ENCODE data around the gene APCDD1. TPM values are rescaled to one million over a fixed set of nuclear protein-coding genes. Genes with fewer than 3 reads are reported as not detected.

APCDD1 gene
- total RNA-seq, 1 donor from 2014 or later = 1.9 TPM

GRCh38 chr18:10522574-10522973, 68.1 kb downstream of the APCDD1 start:
- Histone ChIP-seq H3K4me3 (no peak overlapping the region), H4K20me1 (ENCODE audit: low read depth) (peaks cover 4% of the 10 kb centered on the region), H3F3A (ENCODE audit: low read depth) (peaks cover 9% of the 10 kb centered on the region), H3K9me3 (ENCODE audit: low read depth) (no peaks in the 10 kb centered on the region), H3K79me2 (ENCODE audit: low read depth) (peaks cover 14% of the 10 kb centered on the region), H3K27ac (no peak overlapping the region), H3K4me1 (peaks cover 5% of the 10 kb centered on the region), H3K27me3 (peaks cover 5% of the 10 kb centered on the region), H2AFZ (replicated peaks) (no peak overlapping the region), H3K9ac (no peak overlapping the region), H3K36me3 (no peaks in the 10 kb centered on the region), H3K4me2 (no peak overlapping the region)
- Mint-ChIP-seq H3K4me1 (peaks cover 47% of the 10 kb centered on the region), H3K27me3 (ENCODE audit: insufficient read depth, low read depth) (peaks cover 3% of the 10 kb centered on the region), H3K27ac (no peak overlapping the region), H3K36me3 (peaks cover 4% of the 10 kb centered on the region), H3K4me3 (no peak overlapping the region), H3K9me3 (peaks cover 3% of the 10 kb centered on the region)
- TF ChIP-seq EZH2 (IDR thresholded peaks at IDR 0.05) (no peak), EZH2phosphoT487 (IDR thresholded peaks at IDR 0.05) (no peak), CTCF (IDR thresholded peaks at IDR 0.05) (no peak)
- DNase-seq (ENCODE audit: low spot score) = no peak

GRCh38 chr18:10523544-10523943, 69.1 kb downstream of the APCDD1 start:
- Histone ChIP-seq H3K27ac (no peak overlapping the region), H3K4me3 (no peak overlapping the region), H3K9me3 (ENCODE audit: low read depth) (no peaks in the 10 kb centered on the region), H4K20me1 (ENCODE audit: low read depth) (peaks cover 6% of the 10 kb centered on the region), H3F3A (ENCODE audit: low read depth) (peaks cover 9% of the 10 kb centered on the region), H3K4me2 (no peak overlapping the region), H3K36me3 (no peaks in the 10 kb centered on the region), H3K79me2 (ENCODE audit: low read depth) (peaks cover 23% of the 10 kb centered on the region), H3K4me1 (peaks cover 5% of the 10 kb centered on the region), H3K27me3 (peaks cover 5% of the 10 kb centered on the region), H2AFZ (replicated peaks) (no peak overlapping the region), H3K9ac (no peak overlapping the region)
- H3K4me1 Mint-ChIP-seq = peaks cover 44% of the 10 kb centered on the region
- H3K27ac Mint-ChIP-seq = no peak overlapping the region
- H3K27me3 Mint-ChIP-seq (ENCODE audit: insufficient read depth, low read depth) = peaks cover 3% of the 10 kb centered on the region
- H3K4me3 Mint-ChIP-seq = no peak overlapping the region
- peaks cover 3% of the 10 kb centered on the region for H3K36me3 Mint-ChIP-seq
- H3K9me3 Mint-ChIP-seq = no peaks in the 10 kb centered on the region
- no peak for DNase-seq (ENCODE audit: low spot score)
- no peak for TF ChIP-seq EZH2phosphoT487 (IDR thresholded peaks at IDR 0.05)
- no peak for TF ChIP-seq EZH2 (IDR thresholded peaks at IDR 0.05)
- no peak for TF ChIP-seq CTCF (IDR thresholded peaks at IDR 0.05)

- Histone ChIP-seq H3K9me3 (ENCODE audit: low read depth) (no peaks in the 10 kb centered on the region), H3K4me1 (peaks cover 5% of the 10 kb centered on the region), H4K20me1 (ENCODE audit: low read depth) (peaks cover 17% of the 10 kb centered on the region), H3K27me3 (peaks cover 5% of the 10 kb centered on the region), H3K4me2 (no peak overlapping the region), H3K9ac (no peak overlapping the region), H3K27ac (no peak overlapping the region), H2AFZ (replicated peaks) (peak overlapping the region; percentile 74), H3F3A (ENCODE audit: low read depth) (peaks cover 9% of the 10 kb centered on the region), H3K79me2 (ENCODE audit: low read depth) (peaks cover 35% of the 10 kb centered on the region), H3K4me3 (no peak overlapping the region), H3K36me3 (no peaks in the 10 kb centered on the region)
- H3K9me3 Mint-ChIP-seq = no peaks in the 10 kb centered on the region
- peaks cover 3% of the 10 kb centered on the region for H3K27me3 Mint-ChIP-seq (ENCODE audit: insufficient read depth, low read depth)
- H3K36me3 Mint-ChIP-seq = peaks cover 3% of the 10 kb centered on the region
- no peak overlapping the region for H3K27ac Mint-ChIP-seq
- peaks cover 36% of the 10 kb centered on the region for H3K4me1 Mint-ChIP-seq
- H3K4me3 Mint-ChIP-seq = peak overlapping the region; percentile 97
- DNase-seq (ENCODE audit: low spot score) = no peak
- TF ChIP-seq CTCF (IDR thresholded peaks at IDR 0.05) (no peak), EZH2phosphoT487 (IDR thresholded peaks at IDR 0.05) (no peak), EZH2 (IDR thresholded peaks at IDR 0.05) (no peak)
These were observed 70.3 kb downstream of the APCDD1 start for GRCh38 chr18:10524507-10525370.

Measured in neural progenitor cell (in vitro differentiated cells).